ENCODE data around the gene WDR41.
"Not testable (repeated sequence)": the region's sequence is repeated elsewhere in the genome, so short reads cannot be mapped to it uniquely, and the experiment has no call there.

- not testable (repeated sequence) for TF ChIP-seq CTCF (conservative IDR thresholded peaks at IDR 0.05); EZH2 (IDR thresholded peaks at IDR 0.05; ENCODE audit: low read depth)
Measured at GRCh38 chr5:77475041-77475440, 17.1 kb downstream of the WDR41 start.
